K562 (cell line): ENCODE data around the gene BPIFB6. TPM values are rescaled to one million over a fixed set of nuclear protein-coding genes. Genes with fewer than 3 reads are reported as not detected.
"Not testable (repeated sequence)": the region's sequence is repeated elsewhere in the genome, so short reads cannot be mapped to it uniquely, and the experiment has no call there.

Experiments
- ATAC-seq: fragments of 200-7000 bp; cut with Tn5 transposase; 3 replicates; pipeline ENCODE4 v1.9.1; 2020; ENCODE audit warnings: moderate library complexity
- BruUV-seq: library from RNA; stranded (reverse); fragments of 400-500 nt; replicated peaks from 2 replicates; lab custom pipeline; 2021; lab: Mats Ljungman, UMichigan
- CTCF ChIA-PET: fragments of 300-600 bp; formaldehyde crosslinking; extraction: SDS; loops from one replicate; lab custom pipeline; 2021; ENCODE audit warnings: low intra/inter-chr PET ratio; lab: Yijun Ruan, JAX
- POLR2A ChIA-PET: fragments of 300-600, 350-650 bp; sonication (Branson Sonifier 250); formaldehyde crosslinking; extraction: SDS; loops from one replicate; lab custom pipeline; 2021; ENCODE audit warnings: antibody characterized with exemption, inconsistent platforms; lab: Yijun Ruan, JAX
- DNase-seq, 4 experiments: peaks; one replicate each; pipeline versions ENCODE4 v3.0.0 to v3.0.0-alpha.2; 2011 to 2018; ENCODE audit warnings: low spot score in 3 of 4, mixed read lengths in 3 of 4; ENCODE audit errors: extremely low read depth in 1 of 4
- FAIRE-seq: peaks from 2 replicates; lab custom pipeline; 2011; peaks lifted over from hg19 to GRCh38; lab: Jason Lieb, UNC
- H2AFZ ChIP-seq: 2 replicates; pipeline ENCODE4 v1.6.0; 2011; ENCODE audit warnings: low read depth, low read length, control low read depth, inconsistent platforms
- H3K27ac ChIP-seq: fragments of 200-600 bp; 3 replicates; pipeline ENCODE4 v1.8.0; 2011; ENCODE audit warnings: low read depth, mild to moderate bottlenecking, control low read depth, inconsistent platforms, low read length, moderate library complexity, mixed read lengths; ENCODE audit errors: extremely low read depth
- H3K27me3 ChIP-seq, 2 experiments: fragments of 300-600 bp in 1 of 2; 2 replicates in 1 of 2; 3 replicates in 1 of 2; pipeline versions ENCODE4 v1.6.0 to v1.8.0; 2011; ENCODE audit warnings: inconsistent platforms in 2 of 2, low read length in 2 of 2, mild to moderate bottlenecking in 1 of 2, mixed read lengths in 1 of 2, moderate library complexity in 1 of 2; ENCODE audit not compliant: control insufficient read depth in 2 of 2, insufficient read depth in 2 of 2
- H3K36me3 ChIP-seq: fragments of 300-600 bp; 3 replicates; pipeline ENCODE4 v1.8.0; 2011; ENCODE audit warnings: mild to moderate bottlenecking, low read length, inconsistent platforms; ENCODE audit not compliant: control insufficient read depth, insufficient read depth
- H3K4me1 ChIP-seq, 2 experiments: fragments of 200-600 bp in 1 of 2; replicated peaks in 1 of 2; 2 replicates in 1 of 2; 3 replicates in 1 of 2; pipeline versions ENCODE4 v1.5.1 to v1.8.0; 2011; ENCODE audit warnings: inconsistent platforms in 2 of 2, low read length in 2 of 2, mild to moderate bottlenecking in 1 of 2, mixed read lengths in 1 of 2, moderate library complexity in 1 of 2; ENCODE audit not compliant: control insufficient read depth in 2 of 2, insufficient read depth in 2 of 2
- H3K4me2 ChIP-seq: 2 replicates; pipeline ENCODE4 v1.6.1; 2011; ENCODE audit warnings: low read length, control low read depth, inconsistent platforms, mixed read lengths; ENCODE audit not compliant: insufficient read depth
- H3K4me3 ChIP-seq: fragments of 200-600 bp; sonication (generic), shearing (Covaris generic); 2 replicates; pipeline ENCODE4 v1.5.1; 2016; ENCODE audit warnings: control low read depth, inconsistent platforms
- H3K79me2 ChIP-seq: fragments of 200-600 bp; 3 replicates; pipeline ENCODE4 v1.8.0; 2011; ENCODE audit warnings: low read length, inconsistent platforms; ENCODE audit not compliant: control insufficient read depth, insufficient read depth
- H3K9ac ChIP-seq, 2 experiments: 2 replicates each; pipeline versions ENCODE4 v1.6.0 to v1.6.1; 2011; ENCODE audit warnings: low read depth in 2 of 2, low read length in 2 of 2, control low read depth in 1 of 2, inconsistent platforms in 1 of 2, mild to moderate bottlenecking in 1 of 2, mixed read lengths in 1 of 2; ENCODE audit not compliant: insufficient read depth in 1 of 2
- H3K9me1 ChIP-seq: one replicate; pipeline ENCODE4 v1.6.0; 2011; ENCODE audit warnings: inconsistent platforms, mild to moderate bottlenecking, low read length, moderate library complexity; ENCODE audit not compliant: control insufficient read depth, insufficient read depth
- H3K9me3 ChIP-seq: replicated peaks from 2 replicates; pipeline ENCODE4 v1.5.1; 2011; ENCODE audit warnings: low read depth, low read length, inconsistent platforms; ENCODE audit not compliant: control insufficient read depth, insufficient read depth
- H4K20me1 ChIP-seq: replicated peaks from 2 replicates; pipeline ENCODE4 v1.6.1; 2011; ENCODE audit warnings: low read length, inconsistent platforms, mixed read lengths; ENCODE audit not compliant: control insufficient read depth, insufficient read depth
- CBFA2T3 ChIP-seq: fragments of 450-650 bp; IDR thresholded peaks from 2 replicates; pipeline ENCODE4 v1.6.1; 2017
- CBX3 ChIP-seq, 2 experiments: IDR thresholded peaks; 1 replicate in 1 of 2; 2 replicates in 1 of 2; pipeline ENCODE4 v1.6.1; 2012; ENCODE audit warnings: inconsistent platforms in 2 of 2, low read length in 2 of 2, borderline replicate concordance in 1 of 2, control low read depth in 1 of 2
- CBX5 ChIP-seq: IDR thresholded peaks from 2 replicates; pipeline ENCODE4 v1.6.1; 2014; ENCODE audit warnings: low read depth, borderline replicate concordance
- GTF3C2 ChIP-seq: IDR thresholded peaks from 3 replicates; pipeline ENCODE4 v1.6.1; 2011; ENCODE audit warnings: borderline replicate concordance, mild to moderate bottlenecking, moderate library complexity; ENCODE audit not compliant: insufficient read length; ENCODE audit errors: extremely low read depth
- HMBOX1 ChIP-seq: sonication (generic); IDR thresholded peaks from 2 replicates; pipeline ENCODE4 v1.6.1; 2016
- TAF7 ChIP-seq: fragments of 450-650 bp; IDR thresholded peaks from 2 replicates; pipeline ENCODE4 v1.6.1; 2016; ENCODE audit warnings: missing genetic modification characterization, missing compliant biosample characterization
- TRIM28 ChIP-seq: fragments of 450-650 bp; IDR thresholded peaks from 2 replicates; pipeline ENCODE4 v1.6.1; 2017
- ZNF280A ChIP-seq: fragments of 450-650 bp; IDR thresholded peaks from 2 replicates; pipeline ENCODE4 v1.6.1; 2018; ENCODE audit warnings: mild to moderate bottlenecking, low read depth; ENCODE audit not compliant: partially characterized antibody
- whole genome bisulfite sequencing: fragments of 100-300 bp; shearing (Covaris generic); methylation state at CpG from one replicate; pipeline ENCODE4 v1.1.6; 2016; ENCODE audit warnings: low coverage, mixed read lengths; ENCODE audit not compliant: insufficient coverage; ENCODE audit errors: missing lambda C conversion rate; 5-methylcytosine and 5-hydroxymethylcytosine counted together
- in situ Hi-C: fragments of 300-500 bp; cut with MboI; formaldehyde crosslinking; loops from 4 replicates; pipeline ENCODE4 v1.15.0; 2018; ENCODE audit warnings: inconsistent platforms, mixed read lengths
- intact Hi-C: fragments of 100-400 bp; cut with micrococcal nuclease; formaldehyde crosslinking; loops from 2 replicates; pipeline ENCODE4 v1.14.2; 2022
- polyA plus RNA-seq, 8 experiments: library from polyadenylated mRNA; depleted of rRNA in 4 of 8; stranded (reverse) in 5 of 8; unstranded in 3 of 8; fragments of >200 nt; fragmentation: Nextera tagmentation in 2 of 8; fragmentation: Illumina TruSeq in 1 of 8; extraction: Ambion mirVana in 2 of 8; extraction: Trizol in 1 of 8; gene quantifications; 2 replicates each; pipeline versions ENCODE4 v1.2.1 to v1.2.3, GENCODE V29; 2011 to 2014; ENCODE audit warnings: inconsistent platforms in 1 of 8, missing spikeins in 1 of 8
- total RNA-seq, 7 experiments: library from RNA; depleted of rRNA in 6 of 7; stranded (reverse); fragments of >200 nt in 6 of 7; fragmentation: Illumina TruSeq in 2 of 7; extraction: Trizol in 2 of 7; gene quantifications; 2 replicates each; pipeline versions ENCODE4 v1.2.1 to v1.2.3, GENCODE V29; 2011 to 2021; ENCODE audit warnings: low replicate concordance in 1 of 7

Gene BPIFB6
- total and polyA plus RNA-seq, 9 of the 15 experiments (the other 6 are each of a cell fraction or from before 2014, with no cell fraction given): not detected

- TF ChIP-seq HMBOX1: no peak
- no peak for TF ChIP-seq TAF7 (tag)
- TF ChIP-seq GTF3C2: no peak
- no peak for TF ChIP-seq CBFA2T3
These were observed 12.3 kb downstream of the BPIFB6 start (continued) for GRCh38 chr20:33043731-33044181.

- H3K4me3 ChIP-seq, H2AFZ ChIP-seq, H3K9me1 ChIP-seq, H4K20me1 ChIP-seq, H3K79me2 ChIP-seq, H3K9ac ChIP-seq, H3K36me3 ChIP-seq, BruUV-seq, H3K4me2 ChIP-seq, FAIRE-seq, ATAC-seq, H3K9me3 ChIP-seq, H3K4me1 ChIP-seq, DNase-seq, intact Hi-C loops, in situ Hi-C loops, H3K27ac ChIP-seq: not testable (repeated sequence)
- ChIA-PET CTCF (interaction anchor here (0.7 kb wide), 1 partner anchor 70 kb away, joined by 3 read pairs; no protein-coding TSS in a partner anchor), POLR2A (interaction anchor here (0.8 kb wide), 1 partner anchor 28 kb away, joined by 4 read pairs; no protein-coding TSS in a partner anchor)
- peaks cover 0 to 16% of the 10 kb centered on the region in 2 experiments; a peak in 2 of 5 replicates for H3K27me3 ChIP-seq
- WGBS: 2% methylated on average over 15 of the region's 15 CpGs
- TF ChIP-seq ZNF280A (peak; percentile 17), TRIM28 (peak; percentile 77; the same call in 1 of the 2 replicates), CBX3 (IDR thresholded peaks at IDR 0.05; ENCODE audit: borderline replicate concordance in 1 of 2, low read length in 2 of 2) (peak in 1 of 2 experiments; percentile 47; a peak in 1 of 3 replicates), CBX5 (peak; percentile 86; the same call in 1 of the 2 replicates)
These were observed 13.8 kb downstream of the BPIFB6 start for GRCh38 chr20:33045129-33045721.
